ENCODE results near the gene MBD3L3.
A peak's percentile ranks its signal among the peaks of the same experiment; 100 is the strongest.
"Not testable (repeated sequence)": the region's sequence is repeated elsewhere in the genome, so short reads cannot be mapped to it uniquely, and the experiment has no call there.

Gene MBD3L3

GRCh38 chr19:7058576-7058975 lies at the start of gene MBD3L3:
MBD3L3 (minus strand) TSS chr19:7058676; CDS start chr19:7058605, 71 bp downstream.
- not testable (repeated sequence) for DNase-seq (ENCODE audit: low read depth in 2 of 2)

- DNase-seq (ENCODE audit: low read depth in 2 of 2): no peak
Observed at GRCh38 chr19:7106711-7107657, 48.5 kb upstream of the MBD3L3 start.

GRCh38 chr19:7104747-7105447 lies 46.4 kb upstream of the MBD3L3 start:
- DNase-seq (ENCODE audit: low read depth in 2 of 2): no peak

GRCh38 chr19:7101498-7102253 lies 43.2 kb upstream of the MBD3L3 start:
- no peak for DNase-seq (ENCODE audit: low read depth in 2 of 2)

- DNase-seq (ENCODE audit: low read depth in 2 of 2): no peak
Observed at GRCh38 chr19:7099597-7099921, 41.1 kb upstream of the MBD3L3 start.

GRCh38 chr19:7098701-7099596 lies 40.5 kb upstream of the MBD3L3 start:
- peak; percentile 74 to 79 for DNase-seq (ENCODE audit: low read depth in 2 of 2)

GRCh38 chr19:7098096-7098495 lies 39.6 kb upstream of the MBD3L3 start:
- DNase-seq (ENCODE audit: low read depth in 2 of 2): no peak

GRCh38 chr19:7088999-7089398 lies 30.5 kb upstream of the MBD3L3 start:
- no peak for DNase-seq (ENCODE audit: low read depth in 2 of 2)

GRCh38 chr19:7083076-7083956 lies 24.8 kb upstream of the MBD3L3 start:
- no peak for DNase-seq (ENCODE audit: low read depth in 2 of 2)

GRCh38 chr19:7078008-7078407 lies 19.5 kb upstream of the MBD3L3 start:
- DNase-seq (ENCODE audit: low read depth in 2 of 2): no peak

- no peak for DNase-seq (ENCODE audit: low read depth in 2 of 2)
Observed at GRCh38 chr19:7076151-7076550, 17.7 kb upstream of the MBD3L3 start.

GRCh38 chr19:7074705-7075282 lies 16.3 kb upstream of the MBD3L3 start:
- DNase-seq (ENCODE audit: low read depth in 2 of 2): no peak

- DNase-seq (ENCODE audit: low read depth in 2 of 2): no peak
Observed at GRCh38 chr19:7072541-7072940, 14.1 kb upstream of the MBD3L3 start.

GRCh38 chr19:7069904-7070226 lies 11.4 kb upstream of the MBD3L3 start:
- no peak for DNase-seq (ENCODE audit: low read depth in 2 of 2)

- DNase-seq (ENCODE audit: low read depth in 2 of 2): peak; percentile 96 to 99
Observed at GRCh38 chr19:7069042-7069903, 10.8 kb upstream of the MBD3L3 start, which contains the start of gene ZNF557. ZNF557 (plus strand) TSS chr19:7069703; CDS start chr19:7075075, 5,372 bp downstream.

- DNase-seq (ENCODE audit: low read depth in 2 of 2): no peak
Observed at GRCh38 chr19:7068599-7068998, 10.1 kb upstream of the MBD3L3 start.

GRCh38 chr19:7067716-7068115 lies 9.2 kb upstream of the MBD3L3 start:
- no peak for DNase-seq (ENCODE audit: low read depth in 2 of 2)

- not testable (repeated sequence) for DNase-seq (ENCODE audit: low read depth in 2 of 2)
Observed at GRCh38 chr19:7067122-7067521, 8.6 kb upstream of the MBD3L3 start.

All from stimulated activated CD8-positive, alpha-beta memory T cell treated with anti-CD3 and anti-CD28 coated beads, Interleukin-7, amount 100 ng/mL, for 1 hour (primary cell).